NOMO-1 (cell line): ENCODE measurements around the gene CSKMT.

Source experiments
- DNase-seq, 2 experiments: peaks; one replicate each; lab custom pipeline; 2025; ENCODE audit not compliant: unreplicated experiment in 2 of 2; lab: John Stamatoyannopoulos, UW

CSKMT gene

DNA sequence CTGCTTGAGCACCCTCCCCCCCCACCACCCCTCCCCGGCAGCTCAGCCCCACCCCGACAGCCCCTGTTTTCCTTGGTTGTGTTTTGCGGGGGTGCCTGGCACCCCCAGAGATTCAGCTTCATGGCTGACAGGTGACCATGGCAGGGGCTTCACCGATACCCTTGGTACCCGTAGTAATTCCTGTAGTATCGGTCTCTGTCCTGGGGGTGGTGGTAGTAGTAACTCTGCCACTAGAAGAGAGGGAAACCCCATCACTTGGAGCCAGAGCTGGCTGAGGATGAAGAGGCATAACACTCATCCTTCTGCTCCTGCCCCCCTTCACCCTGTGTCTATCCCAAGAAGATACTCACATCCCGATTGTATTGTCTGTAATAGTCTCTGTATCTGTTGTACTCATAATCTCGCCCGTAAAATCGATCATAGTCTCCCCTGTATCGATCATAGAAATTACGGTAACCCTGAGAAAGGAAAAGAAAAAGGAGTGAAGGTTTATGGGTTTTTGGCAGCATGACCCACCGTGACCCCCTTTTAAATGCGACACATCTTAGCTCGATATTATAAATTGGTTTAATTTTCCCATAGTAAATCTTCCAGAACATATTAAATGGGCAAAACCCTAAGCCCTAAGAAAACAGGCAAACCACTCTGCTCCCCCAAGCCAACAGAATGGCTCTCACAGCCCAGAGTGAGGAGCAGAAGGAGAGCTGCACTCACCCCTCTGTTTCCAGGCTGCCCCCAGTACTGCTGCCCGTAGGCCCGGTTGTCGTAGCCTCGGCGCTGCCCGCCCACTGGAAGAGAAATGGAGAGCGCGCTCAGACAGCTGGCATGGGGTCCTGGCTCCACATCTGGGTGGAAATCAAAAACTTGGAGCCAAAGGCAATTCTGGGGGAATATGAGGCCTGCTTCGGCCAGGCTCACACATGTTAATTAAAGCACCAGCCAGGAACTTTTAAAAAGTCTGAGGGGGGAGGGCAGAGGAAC is 50.3 kb downstream of the CSKMT start:
- no peak for DNase-seq

DNA sequence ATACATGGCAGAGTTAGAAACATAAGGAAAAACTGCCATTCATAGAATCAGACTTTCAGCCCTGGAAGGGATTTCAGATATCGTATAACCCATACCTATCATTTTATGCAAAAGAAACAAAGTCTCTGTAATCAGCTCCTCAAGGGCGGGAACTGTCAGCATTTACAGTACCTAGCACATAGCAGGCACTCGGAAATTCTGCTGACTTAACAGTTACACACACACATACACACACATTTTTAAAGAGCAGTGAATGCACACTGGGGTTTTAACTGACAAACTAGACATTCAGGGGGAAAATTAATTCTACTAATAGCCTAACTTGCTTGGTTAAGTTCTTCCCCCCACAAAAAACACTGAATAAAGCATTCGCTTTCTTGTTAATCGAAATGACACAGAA is 51.1 kb downstream of the CSKMT start:
- no peak for DNase-seq

DNA sequence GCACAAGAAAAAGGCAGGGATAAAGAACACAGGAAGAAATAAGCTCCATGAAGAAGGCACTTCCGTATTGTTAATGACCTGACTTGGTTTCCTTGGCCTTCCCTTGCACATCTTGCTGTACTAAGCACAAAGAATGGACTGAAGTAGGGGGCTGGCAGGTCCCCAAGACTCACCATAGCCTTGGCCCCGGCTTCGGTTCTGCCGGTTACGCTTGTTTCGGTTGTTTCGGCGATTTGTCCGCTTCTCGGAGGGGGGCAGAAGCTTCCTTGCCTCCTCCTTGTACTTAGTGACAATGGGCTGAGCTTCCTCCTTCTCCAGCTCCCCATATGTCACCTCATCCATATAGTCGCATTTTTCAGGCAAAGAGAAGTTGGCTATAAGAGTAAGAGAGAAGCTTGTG is 51.7 kb downstream of the CSKMT start:
- no peak for DNase-seq
